GM19452 (cell line): ENCODE measurements around the gene DNAJB13.
"Not testable (repeated sequence)": the region's sequence is repeated elsewhere in the genome, so short reads cannot be mapped to it uniquely, and the experiment has no call there.

Experiments
- ATAC-seq: cut with Tn5 transposase; IDR thresholded peaks from one replicate; pipeline ENCODE4 v1.9.1; 2021; ENCODE audit not compliant: unreplicated experiment

Gene DNAJB13

GRCh38 chr11:73950869-73951710 is at the start of gene DNAJB13:
Gene DNAJB13 (plus strand): TSS chr11:73951026. CDS start chr11:73951070, 44 bp downstream.
- peak; percentile 86 for ATAC-seq

- no peak for ATAC-seq
Measured at GRCh38 chr11:73902303-73902702, 48.5 kb upstream of the DNAJB13 start.

- ATAC-seq, result no peak
Measured at GRCh38 chr11:73907191-73907590, 43.6 kb upstream of the DNAJB13 start.

GRCh38 chr11:73912026-73912425 is 38.8 kb upstream of the DNAJB13 start:
- ATAC-seq, result no peak

GRCh38 chr11:73913472-73913871 is 37.4 kb upstream of the DNAJB13 start:
- ATAC-seq, result no peak

GRCh38 chr11:73914284-73914683 is 36.5 kb upstream of the DNAJB13 start:
- ATAC-seq, result no peak

GRCh38 chr11:73916435-73916834 is 34.4 kb upstream of the DNAJB13 start:
- ATAC-seq, result no peak

GRCh38 chr11:73921180-73921579 is 29.6 kb upstream of the DNAJB13 start:
- ATAC-seq, result no peak

GRCh38 chr11:73929388-73929787 is 21.4 kb upstream of the DNAJB13 start:
- ATAC-seq, result no peak

GRCh38 chr11:73931039-73931645 is 19.7 kb upstream of the DNAJB13 start:
- ATAC-seq, result no peak

- ATAC-seq, result no peak
Measured at GRCh38 chr11:73931951-73932350, 18.9 kb upstream of the DNAJB13 start.

GRCh38 chr11:73932781-73933180 is 18.0 kb upstream of the DNAJB13 start:
- no peak for ATAC-seq

GRCh38 chr11:73936047-73936446 is 14.8 kb upstream of the DNAJB13 start:
- ATAC-seq, result not testable (repeated sequence)

GRCh38 chr11:73939096-73939495 is 11.7 kb upstream of the DNAJB13 start:
- no peak for ATAC-seq

GRCh38 chr11:73940801-73941570 is 9.8 kb upstream of the DNAJB13 start:
- ATAC-seq, result no peak

- ATAC-seq, result no peak
Measured at GRCh38 chr11:73942010-73942409, 8.8 kb upstream of the DNAJB13 start.

- ATAC-seq, result no peak
Measured at GRCh38 chr11:73944085-73944484, 6.7 kb upstream of the DNAJB13 start.

- ATAC-seq, result no peak
Measured at GRCh38 chr11:73944901-73945300, 5.9 kb upstream of the DNAJB13 start.

- ATAC-seq, result no peak
Measured at GRCh38 chr11:73945396-73945795, 5.4 kb upstream of the DNAJB13 start.

- ATAC-seq, result no peak
Measured at GRCh38 chr11:73946798-73947458, 3.9 kb upstream of the DNAJB13 start.

- no peak for ATAC-seq
Measured at GRCh38 chr11:73949246-73949645, 1.6 kb upstream of the DNAJB13 start.
